C1 segment of cervical spinal cord (tissue), 14 donors: ENCODE results near the gene CDKL5.
A peak's percentile ranks its signal among the peaks of the same experiment; 100 is the strongest.
"Not testable (repeated sequence)": the region's sequence is repeated elsewhere in the genome, so short reads cannot be mapped to it uniquely, and the experiment has no call there.

Experiments
- DNase-seq, 14 donors: peaks; one replicate each; lab custom pipeline; 2025; lab: John Stamatoyannopoulos, UW

The CDKL5 gene

GRCh38 chrX:18425199-18426003, at the start of gene CDKL5:
Gene CDKL5, plus strand, starts transcription at chrX:18425608. Its CDS starts 81,489 bp downstream, at chrX:18507097.
- peak; percentile 47 to 97 (median 89) for DNase-seq

DNA sequence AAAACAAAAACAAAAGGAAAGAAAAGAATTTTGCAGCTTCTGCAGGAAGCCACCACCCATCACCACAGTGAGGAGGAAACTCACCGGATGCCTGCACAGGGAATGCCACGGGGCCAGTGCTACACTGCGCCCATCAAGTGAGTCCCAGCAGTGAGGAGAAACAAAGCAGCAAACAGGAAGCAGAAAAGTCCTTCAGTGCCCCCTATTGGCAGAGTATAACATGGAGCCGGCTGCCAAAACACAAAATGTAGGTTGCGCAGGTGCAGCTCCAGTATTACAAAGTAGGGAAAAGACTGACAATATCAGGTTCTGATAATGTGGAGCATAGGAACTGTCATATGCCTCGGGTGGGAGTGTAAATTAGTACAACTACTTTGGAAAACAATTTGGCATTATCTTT, 47.6 kb upstream of the CDKL5 start:
- peak in 1 of 14 donors; percentile 2 for DNase-seq

DNA sequence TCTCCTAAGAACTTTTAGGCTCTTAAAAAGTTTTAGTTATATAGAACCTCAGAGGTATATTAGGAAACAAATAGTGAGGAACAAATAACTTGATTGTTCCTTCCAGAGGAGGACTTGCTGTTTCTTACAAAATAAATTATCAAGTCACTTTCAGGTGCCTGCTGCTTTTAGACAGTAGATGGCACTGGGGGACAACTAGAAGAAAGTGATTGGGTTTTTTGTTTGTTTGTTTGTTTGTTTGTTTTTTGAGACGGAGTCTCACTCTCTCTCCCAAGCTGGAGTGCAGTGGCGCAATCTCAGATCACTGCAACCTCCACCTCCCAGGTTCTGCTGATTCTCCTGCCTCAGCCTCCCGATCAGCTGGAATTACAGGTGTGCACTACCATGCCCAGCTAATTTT, 35.4 kb upstream of the CDKL5 start:
- no peak for DNase-seq

- peak in 8 of 14 donors; percentile 1 to 43 (median 15) for DNase-seq
Measured at GRCh38 chrX:18390941-18391538, 34.4 kb upstream of the CDKL5 start.

DNA sequence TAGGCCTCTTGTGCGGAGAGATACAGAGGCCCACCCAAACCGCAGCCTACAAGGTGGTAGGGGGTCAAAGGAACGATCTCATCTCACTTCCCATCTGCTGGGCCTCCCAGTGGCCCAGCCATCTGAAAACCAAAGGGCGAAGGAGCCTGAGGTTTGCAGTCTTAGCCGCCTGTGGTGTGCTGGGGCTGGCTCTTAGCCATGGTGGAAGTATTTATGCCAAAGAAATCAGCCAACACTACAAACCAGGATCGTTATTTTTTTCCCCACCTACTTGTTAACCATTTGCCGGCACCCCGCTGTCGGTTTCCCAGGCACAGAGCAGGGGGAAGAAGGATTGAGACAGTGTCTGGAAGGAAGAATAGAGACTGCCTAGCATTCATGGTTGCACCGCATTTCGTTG, 30.9 kb upstream of the CDKL5 start:
- DNase-seq = no peak

DNA sequence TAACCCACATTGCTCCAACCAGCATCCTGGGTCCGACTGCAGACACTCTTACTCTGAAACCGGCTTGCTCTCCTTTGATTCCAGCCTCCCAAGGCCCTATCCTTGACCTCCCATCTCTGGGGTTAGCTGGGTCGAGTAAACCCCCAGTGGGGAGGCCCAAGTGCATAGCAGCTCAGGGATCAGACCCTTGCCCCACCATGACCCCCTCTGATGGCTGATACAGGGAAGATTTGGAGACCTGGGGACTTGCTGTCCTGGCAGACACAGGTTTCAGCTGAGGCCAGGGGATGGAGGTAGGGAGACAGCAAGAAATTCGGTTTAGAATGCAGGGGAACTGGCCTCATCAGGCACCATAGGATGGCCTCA, 23.6 kb upstream of the CDKL5 start:
- DNase-seq = no peak

DNA sequence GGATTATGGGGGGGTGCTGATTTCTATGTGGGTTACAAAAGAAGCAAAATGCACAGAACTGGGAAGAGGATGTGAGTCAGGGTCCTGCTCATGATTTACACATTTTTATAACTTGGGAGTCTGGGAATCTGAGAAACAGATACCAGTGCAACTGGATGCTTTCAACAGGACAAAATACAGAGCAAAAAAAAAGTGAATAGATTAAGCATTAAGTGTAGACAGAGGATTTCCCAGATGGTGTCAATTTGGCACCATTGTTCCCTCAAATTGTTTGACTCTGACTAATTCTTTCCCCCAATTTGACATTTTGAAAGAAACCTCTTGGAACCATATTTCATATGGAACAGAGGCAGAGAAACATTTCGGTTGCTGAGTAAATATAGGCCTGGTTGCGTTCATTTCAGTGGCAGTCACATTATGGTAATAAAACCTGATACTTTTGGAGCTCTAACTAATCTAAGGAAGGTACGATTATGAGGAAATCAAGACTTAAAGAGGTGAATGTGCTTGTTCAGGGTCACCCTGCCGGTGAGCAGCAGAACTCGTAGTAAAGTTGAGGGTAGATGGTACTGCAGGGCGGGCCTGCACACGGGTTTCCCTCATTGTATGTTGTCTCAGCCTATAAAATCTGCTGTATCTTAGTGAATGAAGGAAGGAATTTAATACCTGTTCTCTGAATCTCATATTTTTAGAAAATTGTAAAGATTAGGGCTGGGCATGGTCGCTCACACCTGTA, 18.7 kb upstream of the CDKL5 start:
- no peak for DNase-seq

GRCh38 chrX:18410038-18410437, 15.4 kb upstream of the CDKL5 start:
- no peak for DNase-seq

DNA sequence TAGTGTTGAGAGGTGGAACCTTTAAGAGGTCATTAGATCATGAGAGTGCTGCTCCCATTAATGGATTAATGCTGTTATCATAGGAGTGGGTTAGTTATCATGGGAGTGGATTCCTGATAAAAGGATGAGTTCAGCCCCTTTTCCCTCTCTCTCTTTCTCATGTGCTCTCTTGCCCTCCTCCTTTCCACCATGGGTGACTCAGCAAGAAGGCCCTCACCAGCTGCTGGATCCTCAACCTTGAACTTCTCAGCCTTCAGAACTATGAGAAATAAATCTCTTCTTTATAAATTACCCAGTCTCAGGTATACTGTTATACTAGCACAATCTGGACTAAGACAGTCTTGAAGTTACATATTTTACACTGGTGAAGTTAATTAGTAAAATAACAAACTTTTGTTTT, 10.0 kb upstream of the CDKL5 start:
- DNase-seq = no peak

DNA sequence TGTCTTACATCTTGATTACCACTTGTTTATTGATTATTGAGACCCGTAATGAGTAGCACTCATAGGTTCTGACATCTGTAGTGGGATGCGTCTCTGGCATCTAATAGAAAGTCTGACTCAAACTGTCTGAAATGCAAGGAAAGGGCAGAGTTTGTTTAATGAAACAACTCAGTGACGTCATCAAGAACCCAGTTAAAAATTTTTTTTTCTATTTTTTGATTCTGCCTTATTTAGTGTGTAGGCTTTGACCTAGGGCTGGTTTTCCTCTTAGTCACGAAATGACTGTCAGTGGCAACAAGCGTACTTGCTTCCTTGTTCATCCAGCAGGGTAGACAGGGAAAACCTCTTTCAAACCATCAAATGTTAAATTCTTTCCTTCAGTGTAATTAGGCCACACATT, 3.1 kb upstream of the CDKL5 start:
- DNase-seq = no peak

DNA sequence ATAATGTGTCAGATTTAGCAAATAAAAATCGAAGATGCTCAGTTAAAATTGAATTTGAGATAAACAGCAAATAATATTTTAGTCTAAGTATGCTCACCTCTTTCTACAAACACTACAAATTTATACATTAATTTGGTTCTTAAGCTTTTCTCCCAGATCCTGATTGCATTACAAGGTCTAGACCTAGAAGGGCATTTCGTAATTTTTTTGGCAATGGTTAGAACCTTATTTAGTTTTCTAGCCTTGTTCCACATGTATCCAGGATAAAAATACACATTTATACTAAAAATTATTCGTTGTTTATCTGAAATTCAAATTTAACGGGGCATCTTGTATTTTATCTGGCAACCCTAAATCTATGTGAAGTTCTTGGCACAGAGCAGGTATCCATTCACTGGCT, 2.5 kb upstream of the CDKL5 start:
- no peak for DNase-seq

DNA sequence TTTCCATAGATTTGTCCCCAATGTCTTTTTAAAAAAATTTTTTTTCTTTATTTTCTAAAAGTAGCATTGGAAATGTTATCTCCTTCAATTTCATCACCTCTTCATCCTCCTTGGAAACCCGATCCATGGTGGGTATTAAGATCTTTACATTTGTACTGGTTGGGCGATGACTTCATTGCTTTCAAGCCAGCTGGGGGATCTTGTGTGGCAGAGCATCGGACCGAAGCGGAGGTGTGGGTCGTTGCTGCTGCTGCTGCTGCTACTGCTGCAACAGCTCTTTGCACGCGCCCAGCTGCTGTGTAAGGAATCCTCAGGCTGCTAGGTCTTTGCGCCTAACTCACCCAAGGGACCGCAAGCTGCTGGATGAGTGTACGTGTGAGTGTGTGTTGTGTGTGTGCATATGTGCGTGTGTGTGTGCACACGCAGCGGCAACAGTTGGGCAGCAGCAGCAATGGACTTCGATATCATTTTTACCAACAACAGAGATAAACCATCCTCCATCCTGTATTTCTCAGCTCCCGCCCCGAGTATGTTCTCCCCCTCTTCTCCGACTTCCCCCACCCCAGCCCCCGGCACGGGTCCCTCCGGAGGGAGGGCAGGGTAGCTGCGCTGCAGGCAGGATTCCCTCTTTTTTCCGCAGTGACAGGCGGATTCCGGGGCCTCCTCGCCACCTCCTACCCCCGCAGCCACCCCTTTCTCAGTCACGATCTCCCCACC, 768 bp upstream of the CDKL5 start:
- peak in 3 of 14 donors; percentile 37 to 44 (median 38) for DNase-seq

DNA sequence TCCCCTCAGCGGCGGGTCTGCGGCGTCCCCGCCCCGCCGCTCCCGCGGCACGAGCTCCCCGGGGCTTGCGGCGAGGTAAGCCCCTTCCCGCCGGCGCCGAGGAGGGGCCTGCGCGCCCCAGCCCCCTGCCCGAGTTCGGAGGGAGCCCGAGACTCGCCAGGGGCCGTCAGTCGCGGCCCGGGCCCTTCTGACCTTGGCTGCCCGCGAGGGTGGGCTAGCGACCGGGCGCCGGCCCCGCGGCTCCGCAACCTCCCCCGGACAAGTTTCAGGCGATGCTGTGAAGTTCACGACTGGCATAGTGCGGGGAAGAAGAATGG, 554 bp downstream of the CDKL5 start:
- DNase-seq = peak in 1 of 14 donors; percentile 9

DNA sequence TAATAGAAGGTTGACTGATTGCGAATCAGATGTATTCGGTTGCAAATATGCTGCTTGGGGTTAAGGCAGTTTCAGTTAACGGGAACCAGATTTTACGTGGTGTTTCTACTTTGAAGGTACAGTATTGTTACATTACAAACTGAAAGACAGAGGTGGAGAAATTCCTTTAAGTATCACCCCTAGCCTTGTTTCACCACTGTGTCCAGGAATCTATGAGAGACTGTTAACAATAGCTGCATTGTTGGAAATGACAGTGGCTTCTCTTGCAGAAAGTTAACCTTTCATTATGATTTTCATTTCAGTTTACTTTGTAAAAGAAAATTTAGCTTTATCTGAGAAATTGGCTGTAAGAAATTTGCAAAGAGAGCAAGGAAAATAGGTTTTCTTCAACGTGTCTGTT, 2.6 kb downstream of the CDKL5 start:
- no peak for DNase-seq

- DNase-seq = not testable (repeated sequence)
Measured at GRCh38 chrX:18433288-18433687, 7.9 kb downstream of the CDKL5 start.

GRCh38 chrX:18434896-18435295, 9.5 kb downstream of the CDKL5 start:
- no peak for DNase-seq

DNA sequence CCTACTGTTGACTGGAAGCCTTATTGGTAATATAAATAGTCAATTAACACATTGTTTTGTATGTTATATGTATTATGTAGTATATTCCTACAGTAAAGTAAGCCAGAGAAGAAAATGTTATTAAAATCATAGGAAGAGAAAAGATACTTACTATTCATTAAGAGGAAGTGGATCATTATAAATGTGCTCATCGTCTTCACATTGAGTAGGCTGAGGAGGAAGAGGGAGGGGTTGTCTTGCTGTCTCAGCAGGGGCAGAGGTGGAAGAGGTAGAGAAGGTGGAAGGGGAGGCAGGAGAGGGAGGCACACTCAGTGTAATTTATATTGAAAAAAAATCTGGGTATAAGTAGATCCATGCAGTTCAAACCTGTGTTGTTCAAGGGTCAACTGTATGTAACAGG, 10.6 kb downstream of the CDKL5 start:
- no peak for DNase-seq

- no peak for DNase-seq
Measured at GRCh38 chrX:18440835-18441234, 15.4 kb downstream of the CDKL5 start.

GRCh38 chrX:18441780-18442367, 16.5 kb downstream of the CDKL5 start:
- no peak for DNase-seq

DNA sequence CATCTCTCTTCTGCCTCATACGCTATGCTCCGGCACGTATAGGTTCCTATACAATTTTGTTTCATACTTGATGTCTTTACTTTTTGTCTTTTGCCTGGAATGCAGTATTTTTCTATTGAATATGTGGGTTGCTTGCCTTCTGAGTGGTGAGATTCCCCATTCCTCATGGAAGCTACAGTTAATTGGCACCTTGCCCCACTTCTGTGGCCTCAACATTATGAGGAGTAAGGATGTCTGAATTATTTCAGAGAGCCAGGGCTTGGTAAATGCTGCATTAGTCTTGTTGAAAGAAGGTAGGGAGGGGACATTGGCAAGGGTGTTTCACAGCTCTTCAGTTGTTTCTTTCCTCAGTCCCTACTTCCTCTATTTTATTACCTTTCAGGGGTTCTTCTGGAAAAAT, 23.0 kb downstream of the CDKL5 start:
- DNase-seq = no peak

- DNase-seq = no peak
Measured at GRCh38 chrX:18449236-18449635, 23.8 kb downstream of the CDKL5 start.

DNA sequence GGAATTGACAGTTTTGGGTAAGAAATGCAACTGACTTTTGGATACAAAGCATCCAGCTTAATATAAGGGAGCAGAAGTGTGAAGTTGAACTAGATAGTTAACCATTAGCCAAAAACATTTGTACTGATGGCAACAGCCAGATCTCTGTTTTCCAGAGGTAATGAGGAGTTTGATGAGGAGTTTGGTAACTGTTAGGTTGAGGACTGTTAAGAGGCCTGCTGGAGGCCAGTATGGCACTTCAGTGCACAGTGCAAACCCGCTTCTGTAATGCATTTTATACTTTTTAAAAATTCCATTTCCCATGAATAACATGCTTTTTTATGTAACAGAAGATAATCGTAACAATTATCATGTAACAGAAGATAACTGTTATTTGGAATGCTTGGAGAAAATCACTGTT, 30.0 kb downstream of the CDKL5 start:
- DNase-seq = no peak
